Measurements from ENCODE around the gene ZNF629. TPM values are rescaled to one million over a fixed set of nuclear protein-coding genes. Genes with fewer than 3 reads are reported as not detected.

The ZNF629 gene
- total RNA-seq, 1 experiment from 2014 or later, result 25.3 TPM

GRCh38 chr16:30760577-30761426 lies 26.2 kb downstream of the ZNF629 start:
- Histone ChIP-seq H3K4me3 (ENCODE audit: low read depth, low read length, poor library complexity, severe bottlenecking) (peak overlapping the region; percentile 72), H3K4me1 (ENCODE audit: insufficient read depth, low read length, poor library complexity, severe bottlenecking) (peaks cover 10% of the 10 kb centered on the region), H3K9me3 (ENCODE audit: low read depth, low read length, poor library complexity, severe bottlenecking) (no peaks in the 10 kb centered on the region), H3K36me3 (ENCODE audit: insufficient read depth, low read length, poor library complexity, severe bottlenecking) (peaks cover 34% of the 10 kb centered on the region), H3K27ac (ENCODE audit: low read depth, low read length, poor library complexity, severe bottlenecking) (peak overlapping the region; percentile 62), H3K27me3 (replicated peaks; ENCODE audit: insufficient read depth, low read depth, low read length, poor library complexity) (no peaks in the 10 kb centered on the region)
- TF ChIP-seq EZH2 (IDR thresholded peaks at IDR 0.05; ENCODE audit: borderline replicate concordance, low read depth, low read length, poor library complexity, severe bottlenecking) (no peak), CTCF (conservative IDR thresholded peaks at IDR 0.05; ENCODE audit: low read depth, low read length) (no peak)
- BruUV-seq (replicated peaks), result TSS peak; percentile 54
- ChIA-PET CTCF (no interaction called here), POLR2A (ENCODE audit: low non-redundant PET) (no interaction called here)
- DNase-seq (ENCODE audit: low spot score), result no peak
- intact Hi-C loops (cut with micrococcal nuclease; ENCODE audit: unreplicated experiment), result no loop called here

- H3K9me3 ChIP-seq (ENCODE audit: low read depth, low read length, poor library complexity, severe bottlenecking), result no peaks in the 10 kb centered on the region
- H3K27ac ChIP-seq (ENCODE audit: low read depth, low read length, poor library complexity, severe bottlenecking), result no peak overlapping the region
- TF ChIP-seq EZH2 (IDR thresholded peaks at IDR 0.05; ENCODE audit: borderline replicate concordance, low read depth, low read length, poor library complexity, severe bottlenecking) (no peak), CTCF (conservative IDR thresholded peaks at IDR 0.05; ENCODE audit: low read depth, low read length) (no peak)
- no peak for DNase-seq (ENCODE audit: low spot score)
- peaks cover 10% of the 10 kb centered on the region for H3K4me1 ChIP-seq (ENCODE audit: insufficient read depth, low read length, poor library complexity, severe bottlenecking)
- no peaks in the 10 kb centered on the region for H3K27me3 ChIP-seq (replicated peaks; ENCODE audit: insufficient read depth, low read depth, low read length, poor library complexity)
- CTCF ChIA-PET, result no interaction called here
- POLR2A ChIA-PET (ENCODE audit: low non-redundant PET), result no interaction called here
- H3K36me3 ChIP-seq (ENCODE audit: insufficient read depth, low read length, poor library complexity, severe bottlenecking), result peaks cover 27% of the 10 kb centered on the region
- peak overlapping the region; percentile 72 for H3K4me3 ChIP-seq (ENCODE audit: low read depth, low read length, poor library complexity, severe bottlenecking)
- BruUV-seq (replicated peaks), result no TSS peak
- intact Hi-C loops (cut with micrococcal nuclease; ENCODE audit: unreplicated experiment), result no loop called here
Observed at GRCh38 chr16:30760001-30760559, 26.9 kb downstream of the ZNF629 start.

GRCh38 chr16:30758988-30759491 lies 28.0 kb downstream of the ZNF629 start:
- intact Hi-C loops (cut with micrococcal nuclease; ENCODE audit: unreplicated experiment), result no loop called here
- no TSS peak for BruUV-seq (replicated peaks)
- DNase-seq (ENCODE audit: low spot score), result no peak
- no peak overlapping the region for H3K27ac ChIP-seq (ENCODE audit: low read depth, low read length, poor library complexity, severe bottlenecking)
- H3K4me3 ChIP-seq (ENCODE audit: low read depth, low read length, poor library complexity, severe bottlenecking), result no peak overlapping the region
- no peaks in the 10 kb centered on the region for H3K27me3 ChIP-seq (replicated peaks; ENCODE audit: insufficient read depth, low read depth, low read length, poor library complexity)
- ChIA-PET POLR2A (ENCODE audit: low non-redundant PET) (no interaction called here), CTCF (no interaction called here)
- TF ChIP-seq CTCF (conservative IDR thresholded peaks at IDR 0.05; ENCODE audit: low read depth, low read length) (no peak), EZH2 (IDR thresholded peaks at IDR 0.05; ENCODE audit: borderline replicate concordance, low read depth, low read length, poor library complexity, severe bottlenecking) (no peak)
- peaks cover 10% of the 10 kb centered on the region for H3K4me1 ChIP-seq (ENCODE audit: insufficient read depth, low read length, poor library complexity, severe bottlenecking)
- peaks cover 18% of the 10 kb centered on the region for H3K36me3 ChIP-seq (ENCODE audit: insufficient read depth, low read length, poor library complexity, severe bottlenecking)
- H3K9me3 ChIP-seq (ENCODE audit: low read depth, low read length, poor library complexity, severe bottlenecking), result no peaks in the 10 kb centered on the region

All from A673 (cell line).